ENCODE results near the gene CAMK1D.
A peak's percentile ranks its signal among the peaks of the same experiment; 100 is the strongest.

The CAMK1D gene

DNA sequence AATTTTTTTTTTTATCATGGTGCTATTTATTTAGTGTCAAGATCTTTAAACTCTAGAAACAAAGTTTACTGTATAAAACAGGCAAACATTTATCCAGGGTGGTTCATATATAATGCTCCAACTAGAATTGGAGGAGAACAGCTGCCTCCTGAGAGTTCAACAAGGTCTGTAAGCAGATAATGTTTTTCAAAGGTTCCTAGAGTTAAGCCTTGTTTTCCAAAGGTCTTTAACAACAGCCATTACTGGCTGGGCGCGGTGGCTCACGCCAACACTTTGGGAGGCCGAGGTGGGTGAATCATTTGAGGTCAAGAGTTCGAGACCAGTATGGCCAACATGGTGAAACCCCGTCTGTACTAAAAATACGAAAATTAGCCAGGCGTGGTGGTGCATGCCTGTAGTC, 335.4 kb downstream of the CAMK1D start:
- Histone ChIP-seq H3K4me3 (ENCODE audit: low read length in 2 of 2) (no peak overlapping the region), H3K9ac (ENCODE audit: low read length in 2 of 2) (no peak overlapping the region), H3K9me3 (ENCODE audit: control insufficient read depth in 2 of 2, low read length in 2 of 2) (no peaks in the 10 kb centered on the region), H3K27me3 (ENCODE audit: control insufficient read depth in 1 of 2, insufficient read depth in 2 of 2, low read length in 2 of 2) (no peaks in the 10 kb centered on the region), H3K4me1 (ENCODE audit: control insufficient read depth, insufficient read depth, low read length) (peaks cover 3% of the 10 kb centered on the region), H3K27ac (ENCODE audit: low read length) (no peak overlapping the region), H3K36me3 (ENCODE audit: control insufficient read depth in 2 of 2, insufficient read depth in 2 of 2, low read length in 2 of 2) (peaks cover 0 to 3% of the 10 kb centered on the region in 2 donors)

DNA sequence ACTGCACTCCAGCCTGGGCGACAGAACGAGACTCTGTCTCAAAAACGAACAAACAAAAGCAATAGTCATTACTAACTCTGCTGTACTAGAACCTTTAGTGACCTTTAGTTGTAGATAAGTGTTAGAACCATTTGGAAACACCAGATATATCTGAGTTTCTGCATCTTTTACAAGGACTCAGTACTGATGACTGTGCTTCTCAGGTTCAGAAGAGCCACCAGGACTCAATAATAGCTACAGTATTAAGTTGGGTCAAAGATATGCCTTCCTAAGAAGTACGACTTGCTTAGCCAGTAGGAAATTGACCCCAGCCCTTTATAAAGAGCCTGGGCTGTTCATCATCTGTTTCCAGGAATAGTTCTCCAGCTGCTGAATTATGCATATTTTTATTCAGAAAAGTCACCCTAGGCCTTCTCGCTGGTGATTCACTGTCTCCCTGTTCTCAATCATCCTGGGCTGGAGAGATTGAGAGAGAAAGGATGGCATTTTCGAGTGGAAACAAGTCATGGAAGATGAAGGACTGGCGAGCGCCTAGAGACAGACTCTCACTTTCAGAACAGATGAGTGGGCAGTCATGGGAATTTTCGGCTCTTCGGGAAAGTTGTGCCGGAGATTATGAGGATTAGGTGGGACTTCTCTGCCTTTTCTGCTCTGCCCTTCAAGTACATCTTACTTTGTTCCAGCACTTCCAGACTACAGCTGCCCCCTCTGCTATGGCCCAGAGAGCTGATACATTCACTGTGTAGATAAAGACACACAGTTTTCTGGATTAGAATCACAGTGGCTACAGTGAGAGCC, 336.1 kb downstream of the CAMK1D start:
- peaks cover 9% of the 10 kb centered on the region for H3K4me1 ChIP-seq (ENCODE audit: control insufficient read depth, insufficient read depth, low read length)
- H3K4me3 ChIP-seq (ENCODE audit: low read length in 2 of 2), result no peak overlapping the region
- peaks cover 0 to 3% of the 10 kb centered on the region in 2 donors for H3K36me3 ChIP-seq (ENCODE audit: control insufficient read depth in 2 of 2, insufficient read depth in 2 of 2, low read length in 2 of 2)
- H3K27ac ChIP-seq (ENCODE audit: low read length), result no peak overlapping the region
- H3K27me3 ChIP-seq (ENCODE audit: control insufficient read depth in 1 of 2, insufficient read depth in 2 of 2, low read length in 2 of 2), result no peaks in the 10 kb centered on the region
- H3K9ac ChIP-seq (ENCODE audit: low read length in 2 of 2), result no peak overlapping the region
- H3K9me3 ChIP-seq (ENCODE audit: control insufficient read depth in 2 of 2, low read length in 2 of 2), result no peaks in the 10 kb centered on the region

DNA sequence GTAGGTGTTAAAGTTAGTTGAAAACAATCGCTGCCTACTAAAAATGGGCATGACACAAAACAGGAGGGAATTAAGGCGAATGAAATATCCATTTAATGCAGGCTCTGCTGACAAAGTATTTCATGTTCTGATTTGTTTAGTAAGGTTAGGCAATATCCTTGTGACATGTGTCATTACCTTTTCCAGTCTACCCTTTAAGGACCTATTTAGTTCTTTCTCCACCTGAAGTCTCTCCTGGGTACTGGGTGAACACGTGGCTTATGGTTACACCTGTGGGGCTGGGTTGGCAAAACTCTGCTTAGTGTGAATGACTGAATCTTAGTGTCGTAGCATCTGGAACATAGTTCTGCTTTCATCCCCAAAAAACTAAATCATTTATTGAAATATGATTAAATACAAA, 338.6 kb downstream of the CAMK1D start:
- no peaks in the 10 kb centered on the region for H3K27me3 ChIP-seq (ENCODE audit: control insufficient read depth in 1 of 2, insufficient read depth in 2 of 2, low read length in 2 of 2)
- no peak overlapping the region for H3K4me3 ChIP-seq (ENCODE audit: low read length in 2 of 2)
- peaks cover 0 to 3% of the 10 kb centered on the region in 2 donors for H3K36me3 ChIP-seq (ENCODE audit: control insufficient read depth in 2 of 2, insufficient read depth in 2 of 2, low read length in 2 of 2)
- no peak overlapping the region for H3K9ac ChIP-seq (ENCODE audit: low read length in 2 of 2)
- peaks cover 16% of the 10 kb centered on the region for H3K4me1 ChIP-seq (ENCODE audit: control insufficient read depth, insufficient read depth, low read length)
- H3K27ac ChIP-seq (ENCODE audit: low read length), result no peak overlapping the region
- H3K9me3 ChIP-seq (ENCODE audit: control insufficient read depth in 2 of 2, low read length in 2 of 2), result no peaks in the 10 kb centered on the region

DNA sequence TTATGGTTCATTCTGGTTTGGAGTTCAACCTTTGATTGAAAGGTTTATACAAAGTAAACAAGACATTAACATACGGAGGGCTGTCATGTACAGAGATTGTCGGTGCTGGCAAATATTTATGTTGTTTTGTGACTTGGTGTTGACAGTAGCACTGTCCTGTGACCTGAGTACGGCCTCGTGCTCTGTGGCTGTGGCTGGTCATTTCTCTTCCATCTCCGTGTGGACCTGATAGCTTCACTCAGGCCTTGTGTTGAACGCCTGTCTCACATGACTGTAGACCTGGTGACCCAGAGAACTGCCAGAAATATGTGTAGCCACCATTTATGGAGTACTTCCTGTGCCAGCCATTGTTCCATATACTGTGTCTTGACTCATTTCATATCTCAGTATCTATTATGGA, 340.5 kb downstream of the CAMK1D start:
- no peaks in the 10 kb centered on the region for H3K27me3 ChIP-seq (ENCODE audit: control insufficient read depth in 1 of 2, insufficient read depth in 2 of 2, low read length in 2 of 2)
- peak overlapping the region; percentile 43 to 65 for H3K9ac ChIP-seq (ENCODE audit: low read length in 2 of 2)
- peak overlapping the region; percentile 13 to 55 for H3K4me3 ChIP-seq (ENCODE audit: low read length in 2 of 2)
- H3K4me1 ChIP-seq (ENCODE audit: control insufficient read depth, insufficient read depth, low read length), result peaks cover 20% of the 10 kb centered on the region
- peak overlapping the region; percentile 94 for H3K27ac ChIP-seq (ENCODE audit: low read length)
- H3K9me3 ChIP-seq (ENCODE audit: control insufficient read depth in 2 of 2, low read length in 2 of 2), result no peaks in the 10 kb centered on the region
- H3K36me3 ChIP-seq (ENCODE audit: control insufficient read depth in 2 of 2, insufficient read depth in 2 of 2, low read length in 2 of 2), result peaks cover 0 to 3% of the 10 kb centered on the region in 2 donors

DNA sequence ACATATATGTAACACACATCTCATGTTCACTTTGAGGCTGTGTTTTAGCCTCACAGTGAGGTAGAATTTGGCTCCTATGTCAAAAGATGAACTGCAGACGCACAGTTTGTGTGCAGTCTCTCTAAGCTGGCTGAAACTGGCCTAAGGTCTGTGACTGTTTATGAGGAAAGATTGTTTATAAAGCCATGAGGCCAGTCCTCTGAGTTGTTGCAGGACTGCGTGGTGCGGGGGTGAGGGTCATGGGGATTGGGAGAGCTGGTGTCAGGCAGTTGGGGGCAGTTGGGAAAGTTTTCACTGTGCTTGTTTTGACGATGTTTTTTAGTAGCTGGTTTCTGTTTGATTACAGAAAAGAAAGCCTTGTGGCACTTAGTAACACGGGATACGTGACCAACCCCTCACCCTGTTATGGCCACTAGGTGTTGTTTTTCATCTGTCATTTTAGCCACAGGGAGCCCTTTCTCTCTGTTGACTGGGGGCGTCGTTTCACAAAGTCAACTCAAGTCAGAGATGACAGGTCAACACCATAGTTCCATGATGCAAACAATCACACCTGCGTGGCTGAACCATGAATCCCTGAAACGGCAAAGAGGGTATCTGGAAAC, 341.3 kb downstream of the CAMK1D start:
- Histone ChIP-seq H3K9ac (ENCODE audit: low read length in 2 of 2) (peak overlapping the region; percentile 43 to 65), H3K27me3 (ENCODE audit: control insufficient read depth in 1 of 2, insufficient read depth in 2 of 2, low read length in 2 of 2) (no peaks in the 10 kb centered on the region), H3K9me3 (ENCODE audit: control insufficient read depth in 2 of 2, low read length in 2 of 2) (no peaks in the 10 kb centered on the region), H3K36me3 (ENCODE audit: control insufficient read depth in 2 of 2, insufficient read depth in 2 of 2, low read length in 2 of 2) (peaks cover 0 to 3% of the 10 kb centered on the region in 2 donors), H3K4me3 (ENCODE audit: low read length in 2 of 2) (peak overlapping the region; percentile 13 to 55), H3K4me1 (ENCODE audit: control insufficient read depth, insufficient read depth, low read length) (peaks cover 20% of the 10 kb centered on the region), H3K27ac (ENCODE audit: low read length) (peak overlapping the region; percentile 94)

DNA sequence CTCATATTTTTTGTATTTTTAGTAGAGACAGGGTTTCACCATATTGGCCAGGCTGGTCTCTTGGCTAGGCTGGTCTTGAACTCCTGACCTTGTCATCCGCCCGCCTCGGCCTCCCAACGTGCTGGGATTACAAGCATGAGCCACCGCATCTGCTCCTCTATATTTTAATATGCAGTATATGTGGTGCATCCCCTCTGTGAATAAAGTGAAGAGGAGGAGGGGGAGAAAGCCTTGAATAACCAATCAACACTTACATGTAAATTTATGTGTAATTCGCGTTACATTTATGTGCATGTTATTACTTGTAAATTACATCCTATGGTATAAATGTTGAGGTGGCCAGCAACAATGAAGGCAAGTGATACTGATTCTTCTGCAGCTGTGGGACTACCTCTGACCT, 342.2 kb downstream of the CAMK1D start:
- Histone ChIP-seq H3K27me3 (ENCODE audit: control insufficient read depth in 1 of 2, insufficient read depth in 2 of 2, low read length in 2 of 2) (no peaks in the 10 kb centered on the region), H3K36me3 (ENCODE audit: control insufficient read depth in 2 of 2, insufficient read depth in 2 of 2, low read length in 2 of 2) (no peaks in the 10 kb centered on the region), H3K4me3 (ENCODE audit: low read length in 2 of 2) (no peak overlapping the region), H3K9ac (ENCODE audit: low read length in 2 of 2) (no peak overlapping the region), H3K9me3 (ENCODE audit: control insufficient read depth in 2 of 2, low read length in 2 of 2) (no peaks in the 10 kb centered on the region), H3K4me1 (ENCODE audit: control insufficient read depth, insufficient read depth, low read length) (peaks cover 20% of the 10 kb centered on the region), H3K27ac (ENCODE audit: low read length) (no peak overlapping the region)

DNA sequence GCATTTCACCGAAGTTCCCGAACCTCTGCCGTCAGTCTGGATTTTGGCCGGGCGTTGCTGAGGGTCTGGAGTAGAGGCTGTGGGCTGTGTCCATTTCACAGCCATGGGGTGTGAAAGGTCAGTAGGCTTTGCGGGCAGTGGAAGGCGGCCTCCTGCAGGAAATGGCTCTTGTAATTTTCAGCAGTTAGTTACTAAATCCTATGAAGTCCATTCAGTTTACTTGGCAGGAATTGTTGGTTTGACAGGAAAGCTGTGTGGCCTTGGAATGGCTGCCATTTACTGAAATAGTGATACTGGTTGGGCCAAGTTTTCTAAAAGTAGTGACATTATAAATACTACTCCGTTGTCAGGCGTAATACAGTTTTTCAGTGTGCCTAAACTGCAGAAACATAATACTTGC, 348.4 kb downstream of the CAMK1D start:
- Histone ChIP-seq H3K27me3 (ENCODE audit: control insufficient read depth in 1 of 2, insufficient read depth in 2 of 2, low read length in 2 of 2) (no peaks in the 10 kb centered on the region), H3K4me3 (ENCODE audit: low read length in 2 of 2) (no peak overlapping the region), H3K27ac (ENCODE audit: low read length) (peak overlapping the region; percentile 41), H3K9me3 (ENCODE audit: control insufficient read depth in 2 of 2, low read length in 2 of 2) (no peaks in the 10 kb centered on the region), H3K9ac (ENCODE audit: low read length in 2 of 2) (no peak overlapping the region), H3K36me3 (ENCODE audit: control insufficient read depth in 2 of 2, insufficient read depth in 2 of 2, low read length in 2 of 2) (no peaks in the 10 kb centered on the region), H3K4me1 (ENCODE audit: control insufficient read depth, insufficient read depth, low read length) (peaks cover 33% of the 10 kb centered on the region)

DNA sequence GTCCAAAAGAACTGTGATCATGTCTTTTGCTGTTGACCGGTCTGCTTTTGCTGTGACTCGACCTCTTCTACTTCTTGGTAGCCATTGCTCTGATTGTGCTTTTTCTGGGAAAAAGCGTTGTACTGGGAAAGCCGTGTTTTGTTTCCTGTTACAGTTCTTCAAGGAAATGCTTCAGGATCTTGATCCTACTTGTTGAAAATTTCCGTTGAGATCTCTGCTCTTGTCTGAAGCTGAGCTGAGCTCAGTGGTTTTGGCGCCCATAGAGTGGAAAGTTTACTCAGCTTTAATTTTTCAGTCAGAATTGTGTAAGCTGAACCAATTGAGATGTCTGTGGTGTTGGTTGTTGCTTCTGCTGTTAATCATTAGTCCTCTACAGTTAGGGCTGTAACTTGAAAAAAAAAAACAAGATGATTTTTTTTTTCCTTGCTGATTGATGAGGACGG, 349.9 kb downstream of the CAMK1D start:
- H3K4me3 ChIP-seq (ENCODE audit: low read length in 2 of 2), result no peak overlapping the region
- H3K27ac ChIP-seq (ENCODE audit: low read length), result peak overlapping the region; percentile 80

DNA sequence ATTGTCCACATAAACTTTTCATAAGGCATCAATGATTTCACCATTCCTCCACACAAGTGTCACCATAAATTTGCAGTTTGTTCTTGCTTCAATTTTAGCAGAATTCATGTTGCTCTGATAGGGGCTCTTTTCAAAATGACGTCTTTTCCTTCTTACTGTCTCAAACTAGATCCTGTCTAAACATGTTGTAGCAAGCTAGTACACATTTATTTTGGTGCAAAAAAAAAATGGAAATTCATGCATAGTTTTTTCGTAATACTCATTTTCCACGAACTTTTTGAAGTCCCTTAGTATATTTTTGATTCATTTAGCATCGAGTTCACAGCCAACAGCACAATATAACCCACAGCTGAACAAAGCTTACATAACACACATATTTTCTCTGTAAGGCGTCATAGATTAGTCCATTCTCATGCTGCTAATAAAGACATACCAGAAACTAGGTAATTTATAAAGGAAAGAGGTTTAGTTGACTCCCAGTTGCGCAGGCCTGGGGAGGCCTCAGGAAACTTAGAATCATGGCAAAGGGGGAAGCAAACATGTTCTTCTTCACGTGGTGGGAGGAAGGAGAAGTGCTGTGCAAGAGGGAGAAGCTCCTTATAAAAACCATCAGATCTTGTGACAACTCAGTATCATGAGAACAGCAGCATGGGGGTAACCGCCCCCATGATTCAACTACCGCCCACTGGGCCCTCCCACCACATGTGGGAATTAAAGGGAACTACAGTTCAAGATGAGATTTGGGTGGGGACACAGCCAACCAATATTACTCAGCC, 350.6 kb downstream of the CAMK1D start:
- peak overlapping the region; percentile 80 for H3K27ac ChIP-seq (ENCODE audit: low read length)

More for the DNA sequence above, 349.9 kb downstream of the CAMK1D start:
- peaks cover 34% of the 10 kb centered on the region for H3K4me1 ChIP-seq (ENCODE audit: control insufficient read depth, insufficient read depth, low read length)
- H3K9ac ChIP-seq (ENCODE audit: low read length in 2 of 2), result no peak overlapping the region
- no peaks in the 10 kb centered on the region for H3K9me3 ChIP-seq (ENCODE audit: control insufficient read depth in 2 of 2, low read length in 2 of 2)
- no peaks in the 10 kb centered on the region for H3K27me3 ChIP-seq (ENCODE audit: control insufficient read depth in 1 of 2, insufficient read depth in 2 of 2, low read length in 2 of 2)
- no peaks in the 10 kb centered on the region for H3K36me3 ChIP-seq (ENCODE audit: control insufficient read depth in 2 of 2, insufficient read depth in 2 of 2, low read length in 2 of 2)

DNA sequence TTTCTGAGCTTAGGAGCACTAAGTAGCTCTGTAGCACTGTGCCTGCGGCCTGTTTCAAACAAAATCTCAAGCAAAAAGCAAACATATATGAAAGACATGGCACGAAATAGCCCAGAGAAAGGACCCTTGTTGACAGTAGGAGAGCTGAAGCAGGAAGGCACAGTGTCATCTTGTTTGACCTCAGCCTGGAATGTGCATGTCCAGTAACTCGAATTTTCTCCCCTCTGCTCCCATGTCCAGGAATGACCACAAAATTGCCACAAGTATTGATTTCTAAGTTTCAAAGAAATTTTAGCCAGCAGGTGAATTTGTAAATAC, 351.2 kb downstream of the CAMK1D start:
- no peak overlapping the region for H3K4me3 ChIP-seq (ENCODE audit: low read length in 2 of 2)
- H3K9ac ChIP-seq (ENCODE audit: low read length in 2 of 2), result no peak overlapping the region
- no peaks in the 10 kb centered on the region for H3K36me3 ChIP-seq (ENCODE audit: control insufficient read depth in 2 of 2, insufficient read depth in 2 of 2, low read length in 2 of 2)
- no peaks in the 10 kb centered on the region for H3K27me3 ChIP-seq (ENCODE audit: control insufficient read depth in 1 of 2, insufficient read depth in 2 of 2, low read length in 2 of 2)
- H3K9me3 ChIP-seq (ENCODE audit: control insufficient read depth in 2 of 2, low read length in 2 of 2), result no peaks in the 10 kb centered on the region
- peaks cover 37% of the 10 kb centered on the region for H3K4me1 ChIP-seq (ENCODE audit: control insufficient read depth, insufficient read depth, low read length)
- peak overlapping the region; percentile 80 for H3K27ac ChIP-seq (ENCODE audit: low read length)

More for the DNA sequence above, 350.6 kb downstream of the CAMK1D start:
- peaks cover 34% of the 10 kb centered on the region for H3K4me1 ChIP-seq (ENCODE audit: control insufficient read depth, insufficient read depth, low read length)
- no peak overlapping the region for H3K4me3 ChIP-seq (ENCODE audit: low read length in 2 of 2)
- H3K9ac ChIP-seq (ENCODE audit: low read length in 2 of 2), result no peak overlapping the region
- H3K9me3 ChIP-seq (ENCODE audit: control insufficient read depth in 2 of 2, low read length in 2 of 2), result no peaks in the 10 kb centered on the region
- H3K27me3 ChIP-seq (ENCODE audit: control insufficient read depth in 1 of 2, insufficient read depth in 2 of 2, low read length in 2 of 2), result no peaks in the 10 kb centered on the region
- H3K36me3 ChIP-seq (ENCODE audit: control insufficient read depth in 2 of 2, insufficient read depth in 2 of 2, low read length in 2 of 2), result no peaks in the 10 kb centered on the region

All from stomach smooth muscle (tissue), 2 donors.